GM12891 (cell line): Measurements from ENCODE around the gene SDK1.

Source experiments
- PAX5 ChIP-seq: IDR thresholded peaks from 2 replicates; pipeline ENCODE4 v1.6.1; 2011; ENCODE audit warnings: low read length, moderate library complexity, mild to moderate bottlenecking; ENCODE audit not compliant: insufficient read depth, severe bottlenecking
- POLR2A ChIP-seq: IDR thresholded peaks from 2 replicates; pipeline ENCODE4 v1.6.1; 2011; ENCODE audit warnings: low read depth, low read length, control low read depth
- POLR2AphosphoS5 ChIP-seq: IDR thresholded peaks from 2 replicates; pipeline ENCODE4 v1.6.1; 2011; ENCODE audit warnings: low read depth, low read length, control low read depth
- POU2F2 ChIP-seq: IDR thresholded peaks from 2 replicates; pipeline ENCODE4 v1.6.1; 2011; ENCODE audit warnings: low read depth, mild to moderate bottlenecking, control low read depth, low read length, moderate library complexity
- SPI1 ChIP-seq: IDR thresholded peaks from 2 replicates; pipeline ENCODE4 v1.6.1; 2011; ENCODE audit warnings: low read depth, low read length, control low read depth
- TAF1 ChIP-seq: IDR thresholded peaks from 2 replicates; pipeline ENCODE4 v1.6.1; 2011; ENCODE audit warnings: low read depth, low read length, control low read depth

DNA sequence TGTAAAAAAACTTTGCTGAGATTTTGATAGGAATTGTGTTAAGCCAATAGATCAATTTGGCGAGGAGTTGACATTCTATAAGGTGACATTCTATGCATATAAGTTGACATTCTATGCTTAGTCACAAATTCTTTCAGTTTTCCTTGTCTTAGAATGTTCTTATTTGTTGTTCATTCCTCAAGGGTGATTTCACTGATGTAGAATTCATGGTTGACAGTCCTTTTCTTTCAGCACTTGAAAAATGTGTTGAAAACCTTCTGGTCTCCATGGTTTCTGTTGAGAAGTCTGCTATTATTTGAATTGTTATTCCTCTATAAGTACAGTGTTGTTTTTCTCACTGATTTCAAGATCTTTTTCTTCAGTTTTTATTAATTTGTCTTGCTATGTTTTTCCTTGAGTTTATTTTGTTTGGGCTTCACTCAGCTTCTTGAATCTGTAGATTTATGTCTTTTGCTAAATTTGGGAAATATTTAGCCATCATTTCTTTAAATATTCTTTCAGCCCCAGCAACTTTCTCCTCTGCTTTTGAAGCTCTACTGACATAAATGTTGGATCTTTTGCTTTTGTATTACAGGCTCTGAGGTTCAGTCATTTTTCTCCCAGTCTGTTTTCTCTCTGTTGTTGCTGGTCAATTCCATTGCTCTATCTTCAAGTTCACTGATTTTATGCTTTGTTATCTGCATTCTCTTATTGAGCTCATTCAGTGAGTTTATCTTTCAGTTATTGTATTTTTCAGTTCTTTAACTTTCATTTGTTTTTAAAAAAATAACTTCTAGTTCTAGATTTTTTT is 154.9 kb downstream of the SDK1 start:
- no peak for TF ChIP-seq POLR2A
- no peak for TF ChIP-seq POLR2AphosphoS5
- no peak for TF ChIP-seq SPI1
- no peak for TF ChIP-seq TAF1
- TF ChIP-seq PAX5, result no peak
- TF ChIP-seq POU2F2, result no peak
